HepG2 (cell line): ENCODE data around the gene CDYL2.

Source experiments
- CSRNP2 ChIP-seq: sonication (generic); formaldehyde crosslinking; conservative IDR thresholded peaks from 2 replicates; pipeline ENCODE4 v1.8.0; 2022; ENCODE audit warnings: low read depth, missing genetic modification reagents
- FOSL1 ChIP-seq: sonication (generic); formaldehyde crosslinking; IDR thresholded peaks from 2 replicates; pipeline ENCODE4 v1.9.0; 2021; ENCODE audit warnings: missing genetic modification reagents, borderline replicate concordance
- MTA1 ChIP-seq: sonication (generic); formaldehyde crosslinking; IDR thresholded peaks from 2 replicates; pipeline ENCODE4 v1.4.0; 2020; ENCODE audit warnings: missing genetic modification reagents, mild to moderate bottlenecking, borderline replicate concordance
- NR2F2 ChIP-seq: IDR thresholded peaks from 2 replicates; pipeline ENCODE4 v1.6.1; 2012; ENCODE audit warnings: low read depth, inconsistent platforms, borderline replicate concordance
- TBL1XR1 ChIP-seq: fragments of 150-350 bp; IDR thresholded peaks from 2 replicates; pipeline ENCODE4 v1.6.1; 2014; ENCODE audit warnings: borderline replicate concordance, low read length; ENCODE audit not compliant: partially characterized antibody
- TCF12 ChIP-seq, 2 experiments: fragments of 450-650 bp in 1 of 2; sonication (generic) in 1 of 2; formaldehyde crosslinking in 1 of 2; IDR thresholded peaks; 2 replicates each; pipeline versions ENCODE4 v1.6.1 to v1.8.0; 2017 to 2022; ENCODE audit warnings: antibody characterized with exemption in 1 of 2, mild to moderate bottlenecking in 1 of 2, missing genetic modification reagents in 1 of 2, moderate library complexity in 1 of 2
- YEATS4 ChIP-seq: sonication (generic); formaldehyde crosslinking; IDR thresholded peaks from 2 replicates; pipeline ENCODE4 v1.4.0; 2020; ENCODE audit warnings: missing genetic modification reagents, borderline replicate concordance
- ZFX ChIP-seq: sonication (generic); formaldehyde crosslinking; IDR thresholded peaks from 2 replicates; pipeline ENCODE4 v1.4.0; 2020; ENCODE audit warnings: mild to moderate bottlenecking, low read depth, missing genetic modification reagents, moderate library complexity
- ZKSCAN8 ChIP-seq: IDR thresholded peaks from 2 replicates; pipeline ENCODE4 v1.6.1; 2016; ENCODE audit warnings: borderline replicate concordance, missing genetic modification reagents, missing compliant biosample characterization
- TF ChIP-seq, protein P1 (sequence below): sonication (generic); formaldehyde crosslinking; IDR thresholded peaks from 2 replicates; pipeline ENCODE4 v1.5.0; 2020; ENCODE audit warnings: mild to moderate bottlenecking, missing genetic modification reagents, moderate library complexity

- no peak for TF ChIP-seq MTA1 (CRISPR knock-in tag)
- no peak for TF ChIP-seq YEATS4
- TF ChIP-seq ZKSCAN8 (CRISPR knock-in tag), result no peak
- no peak for TF ChIP-seq TCF12 (IDR thresholded peaks at IDR 0.05)
- TF ChIP-seq TCF12 (CRISPR knock-in tag; IDR thresholded peaks at IDR 0.05), result no peak
- no peak for TF ChIP-seq FOSL1 (CRISPR knock-in tag)
- TF ChIP-seq, protein P1, sequence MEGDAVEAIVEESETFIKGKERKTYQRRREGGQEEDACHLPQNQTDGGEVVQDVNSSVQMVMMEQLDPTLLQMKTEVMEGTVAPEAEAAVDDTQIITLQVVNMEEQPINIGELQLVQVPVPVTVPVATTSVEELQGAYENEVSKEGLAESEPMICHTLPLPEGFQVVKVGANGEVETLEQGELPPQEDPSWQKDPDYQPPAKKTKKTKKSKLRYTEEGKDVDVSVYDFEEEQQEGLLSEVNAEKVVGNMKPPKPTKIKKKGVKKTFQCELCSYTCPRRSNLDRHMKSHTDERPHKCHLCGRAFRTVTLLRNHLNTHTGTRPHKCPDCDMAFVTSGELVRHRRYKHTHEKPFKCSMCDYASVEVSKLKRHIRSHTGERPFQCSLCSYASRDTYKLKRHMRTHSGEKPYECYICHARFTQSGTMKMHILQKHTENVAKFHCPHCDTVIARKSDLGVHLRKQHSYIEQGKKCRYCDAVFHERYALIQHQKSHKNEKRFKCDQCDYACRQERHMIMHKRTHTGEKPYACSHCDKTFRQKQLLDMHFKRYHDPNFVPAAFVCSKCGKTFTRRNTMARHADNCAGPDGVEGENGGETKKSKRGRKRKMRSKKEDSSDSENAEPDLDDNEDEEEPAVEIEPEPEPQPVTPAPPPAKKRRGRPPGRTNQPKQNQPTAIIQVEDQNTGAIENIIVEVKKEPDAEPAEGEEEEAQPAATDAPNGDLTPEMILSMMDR, result no peak
- no peak for TF ChIP-seq TBL1XR1
- TF ChIP-seq ZFX (CRISPR knock-in tag), result no peak
- TF ChIP-seq CSRNP2 (CRISPR knock-in tag), result no peak
- no peak for TF ChIP-seq NR2F2
Measured at GRCh38 chr16:80710918-80711317, 93.5 kb downstream of the CDYL2 start.
